ENCODE data around the gene ACP2.

Gene ACP2

GRCh38 chr11:47288066-47288465, 39.5 kb upstream of the ACP2 start:
- Histone ChIP-seq H3K4me3 (ENCODE audit: low read length) (no peak overlapping the region), H3K27me3 (ENCODE audit: low read depth, low read length) (no peaks in the 10 kb centered on the region), H3K79me2 (ENCODE audit: low read length) (no peaks in the 10 kb centered on the region), H2AFZ (ENCODE audit: low read depth, low read length) (no peak overlapping the region), H3K27ac (ENCODE audit: low read length) (no peak overlapping the region), H3K4me2 (ENCODE audit: low read length) (no peak overlapping the region), H3K9me3 (ENCODE audit: insufficient read depth, low read length) (no peaks in the 10 kb centered on the region), H3K4me1 (ENCODE audit: low read length) (no peaks in the 10 kb centered on the region), H3K36me3 (replicated peaks; ENCODE audit: low read depth, low read length) (peaks cover 74% of the 10 kb centered on the region), H3K9ac (ENCODE audit: low read length) (no peak overlapping the region), H4K20me1 (ENCODE audit: insufficient read depth, low read length) (no peaks in the 10 kb centered on the region)
- no peak for TF ChIP-seq EZH2phosphoT487 (IDR thresholded peaks at IDR 0.05; ENCODE audit: low read depth)
- TF ChIP-seq CTCF (IDR thresholded peaks at IDR 0.05; ENCODE audit: low read depth, low read length), result no peak

- no peak for TF ChIP-seq EZH2phosphoT487 (IDR thresholded peaks at IDR 0.05; ENCODE audit: low read depth)
- no peak for TF ChIP-seq CTCF (IDR thresholded peaks at IDR 0.05; ENCODE audit: low read depth, low read length)
- Histone ChIP-seq H4K20me1 (ENCODE audit: insufficient read depth, low read length) (no peaks in the 10 kb centered on the region), H3K4me1 (ENCODE audit: low read length) (no peaks in the 10 kb centered on the region), H3K27ac (ENCODE audit: low read length) (no peak overlapping the region), H2AFZ (ENCODE audit: low read depth, low read length) (no peak overlapping the region), H3K36me3 (replicated peaks; ENCODE audit: low read depth, low read length) (peaks cover 71% of the 10 kb centered on the region), H3K79me2 (ENCODE audit: low read length) (no peaks in the 10 kb centered on the region), H3K27me3 (ENCODE audit: low read depth, low read length) (no peaks in the 10 kb centered on the region), H3K4me3 (ENCODE audit: low read length) (no peak overlapping the region), H3K9ac (ENCODE audit: low read length) (no peak overlapping the region), H3K9me3 (ENCODE audit: insufficient read depth, low read length) (no peaks in the 10 kb centered on the region), H3K4me2 (ENCODE audit: low read length) (no peak overlapping the region)
Measured at GRCh38 chr11:47285969-47286770, 37.6 kb upstream of the ACP2 start.

GRCh38 chr11:47284151-47284550, 35.5 kb upstream of the ACP2 start:
- Histone ChIP-seq H3K9me3 (ENCODE audit: insufficient read depth, low read length) (no peaks in the 10 kb centered on the region), H4K20me1 (ENCODE audit: insufficient read depth, low read length) (no peaks in the 10 kb centered on the region), H3K79me2 (ENCODE audit: low read length) (no peaks in the 10 kb centered on the region), H2AFZ (ENCODE audit: low read depth, low read length) (no peak overlapping the region), H3K4me3 (ENCODE audit: low read length) (no peak overlapping the region), H3K36me3 (replicated peaks; ENCODE audit: low read depth, low read length) (peaks cover 57% of the 10 kb centered on the region), H3K27me3 (ENCODE audit: low read depth, low read length) (no peaks in the 10 kb centered on the region), H3K9ac (ENCODE audit: low read length) (no peak overlapping the region), H3K4me1 (ENCODE audit: low read length) (no peaks in the 10 kb centered on the region), H3K4me2 (ENCODE audit: low read length) (no peak overlapping the region), H3K27ac (ENCODE audit: low read length) (no peak overlapping the region)
- no peak for TF ChIP-seq CTCF (IDR thresholded peaks at IDR 0.05; ENCODE audit: low read depth, low read length)
- TF ChIP-seq EZH2phosphoT487 (IDR thresholded peaks at IDR 0.05; ENCODE audit: low read depth), result no peak

GRCh38 chr11:47282462-47282861, 33.8 kb upstream of the ACP2 start:
- Histone ChIP-seq H3K27me3 (ENCODE audit: low read depth, low read length) (no peaks in the 10 kb centered on the region), H3K9ac (ENCODE audit: low read length) (no peak overlapping the region), H4K20me1 (ENCODE audit: insufficient read depth, low read length) (no peaks in the 10 kb centered on the region), H3K79me2 (ENCODE audit: low read length) (no peaks in the 10 kb centered on the region), H3K4me1 (ENCODE audit: low read length) (no peaks in the 10 kb centered on the region), H3K4me2 (ENCODE audit: low read length) (no peak overlapping the region), H2AFZ (ENCODE audit: low read depth, low read length) (no peak overlapping the region), H3K27ac (ENCODE audit: low read length) (no peak overlapping the region), H3K9me3 (ENCODE audit: insufficient read depth, low read length) (no peaks in the 10 kb centered on the region), H3K4me3 (ENCODE audit: low read length) (no peak overlapping the region), H3K36me3 (replicated peaks; ENCODE audit: low read depth, low read length) (peaks cover 56% of the 10 kb centered on the region)
- TF ChIP-seq CTCF (IDR thresholded peaks at IDR 0.05; ENCODE audit: low read depth, low read length) (no peak), EZH2phosphoT487 (IDR thresholded peaks at IDR 0.05; ENCODE audit: low read depth) (no peak)

Data from OCI-LY3 (cell line).